ENCODE data around the gene SCN2A.
A peak's percentile ranks its signal among the peaks of the same experiment; 100 is the strongest.
"Not testable (repeated sequence)": the region's sequence is repeated elsewhere in the genome, so short reads cannot be mapped to it uniquely, and the experiment has no call there.

Gene SCN2A

DNA sequence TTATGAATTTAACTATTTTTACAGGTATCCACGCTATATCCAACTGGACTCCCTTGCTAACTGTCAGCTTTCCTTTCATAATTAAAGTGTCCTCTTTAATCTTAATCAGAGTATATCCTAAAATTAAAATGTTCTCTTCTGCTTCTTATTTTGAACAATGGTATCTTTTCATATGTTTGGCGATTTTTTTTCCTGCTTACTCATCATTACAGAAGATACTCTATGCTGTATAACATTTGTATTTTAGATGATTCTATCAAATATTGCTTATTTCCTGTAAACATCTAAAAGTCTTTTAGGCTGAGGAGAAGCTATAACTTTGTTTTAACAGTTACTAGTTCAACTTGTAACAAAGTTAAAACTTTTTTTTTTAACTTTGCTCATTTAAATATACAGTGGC lies 17.4 kb downstream of the SCN2A start:
- FAIRE-seq = no peak

DNA sequence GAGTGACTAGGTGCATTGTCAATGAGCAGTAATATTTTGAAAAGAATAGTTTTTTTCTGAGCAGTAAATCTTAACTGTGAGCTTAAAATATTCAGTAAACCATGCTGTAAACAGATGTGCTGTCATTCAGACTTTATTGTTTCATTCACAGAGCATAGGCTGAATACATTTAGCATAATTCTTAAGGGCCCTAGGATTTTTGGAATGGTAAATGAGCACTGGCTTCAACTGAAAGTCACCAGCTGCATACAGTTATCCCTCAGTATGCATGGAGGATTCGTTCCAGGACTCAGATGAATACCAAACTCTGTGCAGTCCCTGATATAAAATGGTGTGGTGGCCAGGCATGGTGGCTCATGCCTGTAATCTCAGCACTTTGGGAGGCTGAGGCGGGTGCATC lies 21.1 kb downstream of the SCN2A start:
- not testable (repeated sequence) for FAIRE-seq

DNA sequence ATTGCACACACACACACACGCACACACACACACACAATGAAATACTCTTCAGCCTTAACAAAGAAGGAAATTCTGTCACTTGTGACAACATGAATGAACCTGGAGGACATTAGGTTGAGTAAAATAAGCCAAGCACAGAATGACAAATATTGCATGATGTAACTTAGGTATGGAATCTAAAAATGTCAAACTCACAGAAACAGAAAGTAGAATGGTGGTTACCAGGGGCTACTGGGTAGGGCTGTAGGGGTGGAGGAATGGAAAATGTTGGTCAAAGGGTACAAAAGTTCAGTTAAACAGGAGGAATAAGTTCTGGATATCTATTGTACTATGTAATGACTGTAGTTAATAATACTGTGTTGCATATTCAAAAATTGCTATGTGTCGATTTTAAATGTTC lies 29.5 kb downstream of the SCN2A start:
- FAIRE-seq = no peak

DNA sequence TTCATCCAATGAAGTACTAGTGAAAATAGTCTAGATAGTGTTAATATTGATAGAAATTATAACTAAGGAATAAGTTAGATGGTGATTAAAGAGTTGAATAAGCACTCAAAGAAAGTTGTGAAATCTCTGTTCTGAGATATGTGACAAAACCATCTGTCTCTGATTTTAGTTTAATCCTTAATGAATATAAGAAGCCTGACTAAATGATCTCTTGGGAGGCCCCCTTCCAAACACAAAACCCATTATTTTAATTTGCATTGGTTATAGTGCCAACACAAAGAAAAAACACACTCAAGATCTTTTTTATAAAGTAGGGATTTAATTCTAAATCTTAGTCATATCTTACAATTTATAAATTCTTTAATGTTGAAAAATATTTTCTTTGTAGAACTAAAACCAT lies 34.0 kb downstream of the SCN2A start:
- FAIRE-seq = no peak

- no peak for FAIRE-seq
Measured at GRCh38 chr2:165274698-165275097, 35.5 kb downstream of the SCN2A start.

DNA sequence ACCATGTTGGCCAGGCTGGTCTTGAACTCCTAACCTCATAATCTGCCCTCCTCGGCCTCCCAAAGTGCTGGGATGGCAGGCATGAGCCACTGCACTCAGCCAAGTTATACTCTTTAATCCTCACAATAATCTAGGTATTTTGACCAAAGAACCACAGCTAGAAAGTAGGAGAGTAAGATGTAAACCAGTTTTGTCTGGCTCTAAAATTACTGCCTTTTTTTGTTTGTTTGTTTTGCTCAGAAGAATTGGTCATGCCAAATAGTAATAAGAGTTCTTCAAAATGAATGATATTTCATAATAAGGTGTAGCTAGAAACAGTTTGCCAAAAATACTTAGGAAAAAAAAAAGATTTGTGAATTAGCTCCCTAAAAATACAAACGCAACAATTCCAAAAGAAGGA lies 36.7 kb downstream of the SCN2A start:
- no peak for FAIRE-seq

DNA sequence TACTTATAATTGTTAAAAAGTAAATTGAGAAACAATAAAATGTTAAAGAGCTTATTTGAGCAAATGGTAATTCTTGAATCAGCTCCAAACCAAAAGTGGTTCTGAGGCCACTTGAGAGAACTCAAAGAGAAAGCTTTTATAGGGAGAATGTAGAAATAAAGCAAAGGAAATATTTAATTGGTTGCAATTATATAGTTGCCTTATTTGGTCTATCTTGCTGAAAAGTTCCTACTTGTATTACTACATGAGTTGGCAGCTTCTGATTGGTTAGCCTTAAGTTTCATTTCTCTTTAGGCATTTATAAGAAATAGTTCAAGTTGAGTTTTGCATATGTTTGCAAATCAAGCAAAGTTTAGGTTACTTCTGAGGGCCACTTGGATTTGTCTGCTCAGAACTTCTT lies 38.1 kb downstream of the SCN2A start:
- FAIRE-seq = no peak

GRCh38 chr2:165277860-165278656 lies 38.8 kb downstream of the SCN2A start:
- FAIRE-seq = no peak

DNA sequence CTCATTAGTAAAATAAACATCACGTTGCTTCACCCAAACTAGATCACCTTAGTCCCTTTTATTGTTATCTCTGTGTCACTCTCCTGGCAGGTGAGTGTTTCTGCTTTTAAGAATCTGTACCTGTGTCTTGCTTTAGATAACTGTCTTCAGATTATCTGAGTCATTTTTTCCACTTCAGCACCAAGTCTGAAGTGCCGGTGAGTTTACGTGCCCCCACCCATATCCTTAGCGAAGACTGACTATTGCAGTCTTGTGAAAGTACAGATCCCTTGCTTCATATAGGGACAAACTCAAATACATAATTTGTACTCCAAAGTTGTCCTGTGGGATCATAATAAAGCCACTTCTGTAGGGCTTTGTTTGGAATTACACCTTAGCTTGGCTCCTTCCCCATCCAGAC lies 41.1 kb downstream of the SCN2A start:
- no peak for FAIRE-seq

- no peak for FAIRE-seq
Measured at GRCh38 chr2:165281387-165281786, 42.2 kb downstream of the SCN2A start.

DNA sequence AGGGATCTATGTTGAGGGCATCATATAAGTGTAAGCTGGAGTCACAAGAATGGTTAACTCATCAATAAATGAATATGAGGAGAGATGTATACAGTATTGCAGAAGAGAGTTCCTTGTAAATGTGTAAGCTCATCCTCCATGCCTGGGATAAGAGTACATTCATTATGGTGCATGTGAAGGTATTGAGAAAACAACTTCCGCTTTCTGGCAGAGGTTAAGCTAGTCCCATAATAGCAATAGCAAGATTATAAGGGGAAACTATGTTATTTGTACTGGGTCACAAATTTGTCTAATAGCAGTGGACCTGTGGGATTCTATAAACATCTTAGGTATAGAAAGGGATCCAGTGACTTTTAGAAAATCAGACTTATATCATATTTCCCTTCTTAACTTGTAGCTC lies 44.1 kb downstream of the SCN2A start:
- FAIRE-seq = no peak

GRCh38 chr2:165287094-165287778 lies 48.0 kb downstream of the SCN2A start:
- FAIRE-seq = no peak

GRCh38 chr2:165289069-165289468 lies 49.9 kb downstream of the SCN2A start:
- no peak for FAIRE-seq

GRCh38 chr2:165293440-165294420 lies 54.5 kb downstream of the SCN2A start:
- peak; percentile 94 for FAIRE-seq

DNA sequence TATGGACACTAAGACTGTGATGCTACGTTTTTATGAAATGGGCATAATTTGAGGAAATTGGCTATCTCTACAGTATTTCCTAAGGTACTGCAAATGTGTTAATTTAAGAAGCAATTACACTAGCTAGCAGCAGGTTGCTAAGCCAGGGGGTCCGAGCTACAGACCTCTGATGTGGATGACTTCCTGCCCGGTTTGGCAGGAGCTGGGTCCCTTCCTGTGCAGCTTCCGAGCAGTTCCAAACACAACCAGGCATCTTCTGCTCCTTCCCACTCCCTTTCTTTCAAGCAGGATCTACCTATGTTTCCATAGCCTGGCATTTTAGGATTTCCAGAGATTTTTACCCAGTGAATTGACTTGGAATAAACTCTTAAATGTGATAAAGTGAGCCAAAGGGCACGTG lies 55.7 kb downstream of the SCN2A start:
- FAIRE-seq = no peak

DNA sequence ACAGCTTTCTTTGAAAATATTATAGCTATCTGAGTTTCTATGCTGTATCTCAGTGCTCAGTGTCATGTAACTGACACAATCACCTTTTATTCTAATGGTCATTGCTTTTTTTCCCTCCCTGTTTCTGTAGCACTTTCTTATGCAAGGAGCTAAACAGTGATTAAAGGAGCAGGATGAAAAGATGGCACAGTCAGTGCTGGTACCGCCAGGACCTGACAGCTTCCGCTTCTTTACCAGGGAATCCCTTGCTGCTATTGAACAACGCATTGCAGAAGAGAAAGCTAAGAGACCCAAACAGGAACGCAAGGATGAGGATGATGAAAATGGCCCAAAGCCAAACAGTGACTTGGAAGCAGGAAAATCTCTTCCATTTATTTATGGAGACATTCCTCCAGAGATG lies 56.4 kb downstream of the SCN2A start:
- no peak for FAIRE-seq

DNA sequence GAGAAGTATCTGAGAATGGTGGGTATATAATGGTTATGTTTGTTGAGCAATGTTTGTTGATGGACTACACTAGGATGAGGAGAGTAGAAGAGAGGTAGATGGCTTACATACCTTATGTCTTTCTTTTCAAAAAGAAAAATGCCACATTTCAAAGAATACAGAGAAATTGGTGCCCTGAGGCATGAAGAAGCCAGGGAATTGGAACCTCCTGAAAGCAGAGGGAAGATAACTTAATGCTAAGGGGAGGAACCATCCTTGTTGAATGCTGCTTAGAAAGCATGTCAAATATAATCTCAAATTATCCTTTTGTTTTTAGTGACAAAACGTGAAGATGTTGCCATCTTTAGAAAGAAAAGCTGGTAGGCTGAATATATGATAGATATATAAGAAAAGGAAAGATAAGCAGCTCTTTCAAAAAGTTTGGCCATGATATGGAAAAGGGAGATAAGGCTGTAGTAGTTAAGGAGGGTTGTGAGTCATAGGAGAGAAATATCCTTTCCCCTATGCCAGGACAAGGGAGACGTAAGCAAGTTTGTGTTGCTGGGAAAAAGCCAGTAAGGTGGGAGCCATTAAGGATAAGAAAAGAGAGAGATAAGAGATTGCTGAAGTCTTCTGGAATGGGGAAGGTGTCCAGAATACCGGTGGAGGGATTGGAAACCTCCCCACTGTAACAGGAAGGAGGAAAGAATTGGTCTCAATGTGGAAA lies 66.3 kb downstream of the SCN2A start:
- no peak for FAIRE-seq

DNA sequence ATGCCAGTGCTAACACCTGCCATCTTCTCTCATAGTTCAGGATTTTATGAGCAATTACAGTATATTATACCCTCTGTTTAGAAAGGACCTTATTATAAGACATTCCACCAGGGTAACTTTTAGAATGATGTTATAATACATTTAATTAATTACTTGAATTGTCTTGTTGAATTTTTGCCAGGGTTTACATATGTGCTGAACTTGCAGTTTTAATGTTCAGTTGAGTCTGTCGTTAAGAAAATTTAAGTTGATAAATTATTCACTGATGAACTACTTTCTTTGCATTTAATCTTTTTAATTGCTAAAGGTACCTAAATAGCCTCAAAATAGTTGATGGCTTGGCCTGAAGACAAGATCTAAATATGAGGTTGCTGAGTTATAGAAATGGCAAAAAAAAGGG lies 68.1 kb downstream of the SCN2A start:
- FAIRE-seq = no peak

GRCh38 chr2:165311949-165312348 lies 72.7 kb downstream of the SCN2A start:
- FAIRE-seq = no peak

GRCh38 chr2:165312999-165313398 lies 73.8 kb downstream of the SCN2A start:
- FAIRE-seq = no peak

DNA sequence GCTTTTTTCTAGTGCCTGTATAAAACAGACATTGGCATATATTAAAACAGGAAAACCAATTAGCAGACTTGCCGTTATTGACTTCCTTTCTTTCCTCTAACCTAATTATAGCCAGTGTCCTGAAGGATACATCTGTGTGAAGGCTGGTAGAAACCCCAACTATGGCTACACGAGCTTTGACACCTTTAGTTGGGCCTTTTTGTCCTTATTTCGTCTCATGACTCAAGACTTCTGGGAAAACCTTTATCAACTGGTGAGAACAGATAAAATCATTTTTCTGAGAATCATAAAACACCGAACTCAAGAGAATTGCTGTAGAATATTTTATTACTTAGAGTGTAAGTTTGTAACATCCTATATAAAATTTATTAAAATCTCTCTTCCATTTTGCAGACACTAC lies 74.3 kb downstream of the SCN2A start:
- no peak for FAIRE-seq

DNA sequence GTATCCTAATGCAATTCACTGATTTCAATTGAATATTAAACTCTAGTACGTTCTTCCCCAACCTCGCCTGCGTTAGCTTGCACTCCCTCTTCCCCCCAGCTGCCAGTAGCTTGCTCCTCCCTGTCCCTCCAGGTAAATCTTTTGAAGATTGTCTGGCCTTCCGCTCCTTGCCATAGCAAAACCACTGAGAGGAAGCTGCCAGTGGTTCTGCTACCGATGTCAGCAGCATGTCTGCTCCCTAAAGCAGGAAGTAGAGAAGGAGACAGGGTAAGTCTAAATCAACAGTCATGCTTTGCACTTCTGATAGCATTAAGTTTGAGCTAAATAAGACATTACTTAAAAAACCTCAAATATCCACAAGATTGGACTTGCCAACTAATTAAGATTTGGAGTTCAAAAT lies 89.1 kb downstream of the SCN2A start:
- FAIRE-seq = no peak

DNA sequence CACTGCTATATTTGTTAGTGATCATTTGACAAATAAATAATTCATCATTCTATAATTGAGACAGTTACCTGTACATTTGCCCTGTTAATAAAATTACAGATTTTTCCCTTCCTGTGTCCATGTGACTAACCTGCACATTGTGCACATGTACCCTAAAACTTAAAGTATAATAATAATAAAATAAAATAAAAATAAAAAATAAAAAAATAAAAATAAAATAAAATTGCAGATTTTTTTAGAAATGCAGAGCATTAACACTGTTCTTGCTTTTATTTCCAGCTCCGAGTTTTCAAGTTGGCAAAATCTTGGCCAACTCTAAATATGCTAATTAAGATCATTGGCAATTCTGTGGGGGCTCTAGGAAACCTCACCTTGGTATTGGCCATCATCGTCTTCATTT lies 105.1 kb downstream of the SCN2A start:
- FAIRE-seq = not testable (repeated sequence)

All from G401.6 (cell line).